H1 (cell line): ENCODE results near the gene GPT2.

Experiments
- CEBPB ChIP-seq: IDR thresholded peaks from 2 replicates; pipeline ENCODE4 v1.6.1; 2012; ENCODE audit warnings: low read depth, low read length
- EP300 ChIP-seq, 2 experiments: IDR thresholded peaks; 1 replicate in 1 of 2; 2 replicates in 1 of 2; pipeline ENCODE4 v1.6.1; 2011 to 2012; ENCODE audit warnings: low read depth in 2 of 2, low read length in 2 of 2, mild to moderate bottlenecking in 2 of 2, borderline replicate concordance in 1 of 2, inconsistent platforms in 1 of 2, moderate library complexity in 1 of 2
- EZH2 ChIP-seq: fragments of 200-600 bp; sonication (generic); IDR thresholded peaks from 2 replicates; pipeline ENCODE4 v1.7.1; 2012; ENCODE audit warnings: low read depth, mild to moderate bottlenecking, moderate library complexity, low read length, inconsistent platforms; ENCODE audit not compliant: severe bottlenecking
- FOSL1 ChIP-seq: IDR thresholded peaks from 2 replicates; pipeline ENCODE4 v1.6.1; 2011; ENCODE audit warnings: mild to moderate bottlenecking, low read depth, low read length, moderate library complexity; ENCODE audit not compliant: insufficient read depth
- JUN ChIP-seq: IDR thresholded peaks from 2 replicates; pipeline ENCODE4 v1.6.1; 2011; ENCODE audit warnings: low read depth, mild to moderate bottlenecking, improper control_type of control experiment, low read length
- KDM4A ChIP-seq: IDR thresholded peaks from one replicate; pipeline ENCODE4 v1.7.1; 2012; ENCODE audit warnings: low read depth, mild to moderate bottlenecking, moderate library complexity, low read length, inconsistent platforms; ENCODE audit not compliant: severe bottlenecking
- POLR2A ChIP-seq, 2 experiments: IDR thresholded peaks; 1 replicate in 1 of 2; 2 replicates in 1 of 2; pipeline ENCODE4 v1.6.1; 2011; ENCODE audit warnings: low read depth in 2 of 2, low read length in 2 of 2, mild to moderate bottlenecking in 2 of 2; ENCODE audit errors: control extremely low read depth in 1 of 2
- RFX5 ChIP-seq: IDR thresholded peaks from 2 replicates; pipeline ENCODE4 v1.6.1; 2011; ENCODE audit warnings: low read depth, low read length, improper control_type of control experiment, borderline replicate concordance
- RXRA ChIP-seq: IDR thresholded peaks from 2 replicates; pipeline ENCODE4 v1.6.1; 2011; ENCODE audit warnings: low read depth, mild to moderate bottlenecking, low read length, moderate library complexity; ENCODE audit not compliant: insufficient read depth
- SIN3A ChIP-seq, 2 experiments: IDR thresholded peaks in 1 of 2; conservative IDR thresholded peaks in 1 of 2; 2 replicates each; pipeline ENCODE4 v1.6.1; 2011 to 2012; ENCODE audit warnings: low read length in 2 of 2, improper control_type of control experiment in 1 of 2, low read depth in 1 of 2, mild to moderate bottlenecking in 1 of 2
- YY1 ChIP-seq: IDR thresholded peaks from 2 replicates; pipeline ENCODE4 v1.6.1; 2011; ENCODE audit warnings: low read depth, mild to moderate bottlenecking, low read length
- TF ChIP-seq, protein P1 (sequence below), 3 experiments: IDR thresholded peaks; 1 replicate in 2 of 3; 2 replicates in 1 of 3; pipeline versions ENCODE4 v1.5.1 to v1.6.1; 2011; ENCODE audit warnings: low read length in 3 of 3, mild to moderate bottlenecking in 3 of 3, inconsistent platforms in 2 of 3, low read depth in 1 of 3, moderate library complexity in 1 of 3; ENCODE audit not compliant: insufficient read depth in 1 of 3; ENCODE audit errors: control extremely low read depth in 1 of 3
- TF ChIP-seq, protein P2 (sequence below): IDR thresholded peaks from 2 replicates; pipeline ENCODE4 v1.6.1; 2011; ENCODE audit warnings: low read depth, mild to moderate bottlenecking, low read length; ENCODE audit not compliant: insufficient read depth
- TF ChIP-seq, protein P3 (sequence below): IDR thresholded peaks from 2 replicates; pipeline ENCODE4 v1.6.1; 2012; ENCODE audit warnings: inconsistent platforms

DNA sequence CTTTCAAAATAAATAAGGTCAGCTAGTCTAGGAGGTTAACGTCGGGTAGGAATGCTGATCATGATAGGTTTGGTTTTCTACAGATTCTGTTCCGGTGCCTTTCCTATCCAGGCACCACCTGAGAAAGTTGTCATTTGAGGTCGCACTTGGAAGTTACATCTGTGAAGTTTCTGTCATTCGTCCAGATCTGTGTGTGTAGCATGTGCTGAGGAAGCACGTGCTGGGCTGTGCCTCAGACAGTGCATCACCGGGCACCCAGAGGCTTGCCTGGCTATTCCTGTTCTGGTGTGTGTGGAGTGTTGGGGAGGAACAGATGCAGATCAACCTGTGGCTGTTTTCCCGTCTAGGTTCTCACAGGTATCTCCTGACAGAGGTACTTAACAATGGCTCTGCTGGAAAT, 46.7 kb downstream of the GPT2 start:
- TF ChIP-seq, protein P1, sequence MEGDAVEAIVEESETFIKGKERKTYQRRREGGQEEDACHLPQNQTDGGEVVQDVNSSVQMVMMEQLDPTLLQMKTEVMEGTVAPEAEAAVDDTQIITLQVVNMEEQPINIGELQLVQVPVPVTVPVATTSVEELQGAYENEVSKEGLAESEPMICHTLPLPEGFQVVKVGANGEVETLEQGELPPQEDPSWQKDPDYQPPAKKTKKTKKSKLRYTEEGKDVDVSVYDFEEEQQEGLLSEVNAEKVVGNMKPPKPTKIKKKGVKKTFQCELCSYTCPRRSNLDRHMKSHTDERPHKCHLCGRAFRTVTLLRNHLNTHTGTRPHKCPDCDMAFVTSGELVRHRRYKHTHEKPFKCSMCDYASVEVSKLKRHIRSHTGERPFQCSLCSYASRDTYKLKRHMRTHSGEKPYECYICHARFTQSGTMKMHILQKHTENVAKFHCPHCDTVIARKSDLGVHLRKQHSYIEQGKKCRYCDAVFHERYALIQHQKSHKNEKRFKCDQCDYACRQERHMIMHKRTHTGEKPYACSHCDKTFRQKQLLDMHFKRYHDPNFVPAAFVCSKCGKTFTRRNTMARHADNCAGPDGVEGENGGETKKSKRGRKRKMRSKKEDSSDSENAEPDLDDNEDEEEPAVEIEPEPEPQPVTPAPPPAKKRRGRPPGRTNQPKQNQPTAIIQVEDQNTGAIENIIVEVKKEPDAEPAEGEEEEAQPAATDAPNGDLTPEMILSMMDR (IDR thresholded peaks at IDR 0.05; ENCODE audit: control extremely low read depth in 1 of 3, insufficient read depth in 1 of 3, low read depth in 1 of 3, low read length in 3 of 3): no peak
- no peak for TF ChIP-seq POLR2A (IDR thresholded peaks at IDR 0.05; ENCODE audit: control extremely low read depth in 1 of 2, low read depth in 2 of 2, low read length in 2 of 2)
- TF ChIP-seq KDM4A: no peak
- TF ChIP-seq FOSL1: no peak
- TF ChIP-seq JUN: no peak
- no peak for TF ChIP-seq EZH2
- TF ChIP-seq CEBPB: no peak
- TF ChIP-seq, protein P2, sequence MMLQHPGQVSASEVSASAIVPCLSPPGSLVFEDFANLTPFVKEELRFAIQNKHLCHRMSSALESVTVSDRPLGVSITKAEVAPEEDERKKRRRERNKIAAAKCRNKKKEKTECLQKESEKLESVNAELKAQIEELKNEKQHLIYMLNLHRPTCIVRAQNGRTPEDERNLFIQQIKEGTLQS: no peak
- TF ChIP-seq SIN3A (conservative IDR thresholded peaks at IDR 0.05 in 1 of 2, IDR thresholded peaks at IDR 0.05 in 1 of 2; ENCODE audit: low read depth in 1 of 2, low read length in 2 of 2): no peak
- no peak for TF ChIP-seq YY1
- TF ChIP-seq RFX5: no peak
- TF ChIP-seq, protein P3, sequence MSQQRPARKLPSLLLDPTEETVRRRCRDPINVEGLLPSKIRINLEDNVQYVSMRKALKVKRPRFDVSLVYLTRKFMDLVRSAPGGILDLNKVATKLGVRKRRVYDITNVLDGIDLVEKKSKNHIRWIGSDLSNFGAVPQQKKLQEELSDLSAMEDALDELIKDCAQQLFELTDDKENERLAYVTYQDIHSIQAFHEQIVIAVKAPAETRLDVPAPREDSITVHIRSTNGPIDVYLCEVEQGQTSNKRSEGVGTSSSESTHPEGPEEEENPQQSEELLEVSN: no peak
- no peak for TF ChIP-seq RXRA
- no peak for TF ChIP-seq EP300 (IDR thresholded peaks at IDR 0.05; ENCODE audit: borderline replicate concordance in 1 of 2, low read depth in 2 of 2, low read length in 2 of 2)
